CD4-positive, alpha-beta T cell treated with Interferon alpha-2 for 1 hour (primary cell): Measurements from ENCODE around the gene APLNR.
"Not testable (repeated sequence)": the region's sequence is repeated elsewhere in the genome, so short reads cannot be mapped to it uniquely, and the experiment has no call there.

ENCODE experiments used
- DNase-seq, 2 donors: peaks; one replicate each; pipeline ENCODE4 v3.0.0-alpha.2; 2020 to 2022

Gene APLNR

GRCh38 chr11:57237204-57237681, at the start of gene APLNR:
TSS of gene APLNR (minus strand) at chr11:57237250. CDS start at chr11:57237004, 246 bp downstream.
- DNase-seq, result no peak

GRCh38 chr11:57283231-57283990, 46.4 kb upstream of the APLNR start:
- DNase-seq, result no peak

- not testable (repeated sequence) for DNase-seq
Observed at GRCh38 chr11:57281546-57281945, 44.5 kb upstream of the APLNR start.

GRCh38 chr11:57279116-57279515, 42.1 kb upstream of the APLNR start:
- no peak for DNase-seq

- DNase-seq, result no peak
Observed at GRCh38 chr11:57278721-57279095, 41.7 kb upstream of the APLNR start.

GRCh38 chr11:57277845-57278720, 41.0 kb upstream of the APLNR start:
- peak in 1 of 2 donors; percentile 15 for DNase-seq

- no peak for DNase-seq
Observed at GRCh38 chr11:57276971-57277675, 40.1 kb upstream of the APLNR start.

- DNase-seq, result no peak
Observed at GRCh38 chr11:57276169-57276970, 39.3 kb upstream of the APLNR start.

- no peak for DNase-seq
Observed at GRCh38 chr11:57275582-57275981, 38.5 kb upstream of the APLNR start.

- no peak for DNase-seq
Observed at GRCh38 chr11:57274904-57275498, 38.0 kb upstream of the APLNR start.

GRCh38 chr11:57273448-57274058, 36.5 kb upstream of the APLNR start:
- no peak for DNase-seq

- DNase-seq, result no peak
Observed at GRCh38 chr11:57269571-57270021, 32.5 kb upstream of the APLNR start.

- DNase-seq, result no peak
Observed at GRCh38 chr11:57266157-57266556, 29.1 kb upstream of the APLNR start.

- DNase-seq, result no peak
Observed at GRCh38 chr11:57263351-57263750, 26.3 kb upstream of the APLNR start.

GRCh38 chr11:57262157-57262556, 25.1 kb upstream of the APLNR start:
- DNase-seq, result no peak

- DNase-seq, result no peak
Observed at GRCh38 chr11:57260937-57261783, 24.1 kb upstream of the APLNR start.

- no peak for DNase-seq
Observed at GRCh38 chr11:57256119-57256518, 19.1 kb upstream of the APLNR start.

GRCh38 chr11:57255618-57256017, 18.6 kb upstream of the APLNR start:
- DNase-seq, result no peak

- DNase-seq, result no peak
Observed at GRCh38 chr11:57254631-57255030, 17.6 kb upstream of the APLNR start.

- no peak for DNase-seq
Observed at GRCh38 chr11:57251491-57252104, 14.5 kb upstream of the APLNR start.
